Stimulated activated CD4-positive, alpha-beta T cell treated with anti-CD3 and anti-CD28 coated beads, TNF-alpha, amount 100 ng/mL, for 48 hours (primary cell): ENCODE measurements around the gene ADIPOQ.
"Not testable (repeated sequence)": the region's sequence is repeated elsewhere in the genome, so short reads cannot be mapped to it uniquely, and the experiment has no call there.

ENCODE experiments used
- DNase-seq, 3 donors: peaks; one replicate each; pipeline ENCODE4 v3.0.0-alpha.2; 2020; ENCODE audit warnings: low read depth in 3 of 3

Gene ADIPOQ

DNA sequence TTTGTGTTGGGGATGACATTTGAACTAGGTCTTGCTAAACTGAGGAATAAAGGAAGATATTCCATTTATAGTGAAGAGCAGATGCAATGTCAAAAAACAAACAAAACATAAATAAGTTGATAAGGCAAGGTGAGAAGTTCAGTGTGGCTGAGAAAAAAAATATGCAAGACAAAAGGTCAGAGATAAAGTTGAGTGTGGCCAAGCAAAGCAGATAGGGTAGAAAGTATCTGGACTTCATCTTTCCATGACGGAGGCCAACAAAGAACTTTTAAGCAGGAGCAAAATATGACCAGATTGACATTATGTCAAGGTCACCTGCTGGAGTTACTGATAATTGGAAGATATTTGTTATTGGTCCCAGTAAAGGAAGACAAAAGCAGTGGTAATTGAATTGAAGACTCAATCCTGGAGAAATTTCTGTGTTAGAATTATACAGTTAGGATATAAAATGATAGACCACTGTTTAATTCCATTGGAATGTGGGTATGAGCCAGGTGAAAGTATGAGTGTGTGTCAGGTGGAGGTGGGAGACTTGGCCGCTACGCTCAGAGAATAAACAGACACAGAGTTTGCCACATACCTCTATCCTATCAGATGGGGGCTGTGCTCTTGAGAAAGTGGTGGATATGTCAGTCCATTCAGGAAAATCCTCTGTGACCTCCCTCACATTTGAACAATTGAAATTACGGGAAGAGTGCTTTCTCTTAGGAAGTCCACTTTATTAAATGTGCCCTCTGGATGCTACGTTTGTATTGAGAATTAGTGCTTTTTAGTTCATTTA lies 28.1 kb downstream of the ADIPOQ start:
- DNase-seq: no peak

DNA sequence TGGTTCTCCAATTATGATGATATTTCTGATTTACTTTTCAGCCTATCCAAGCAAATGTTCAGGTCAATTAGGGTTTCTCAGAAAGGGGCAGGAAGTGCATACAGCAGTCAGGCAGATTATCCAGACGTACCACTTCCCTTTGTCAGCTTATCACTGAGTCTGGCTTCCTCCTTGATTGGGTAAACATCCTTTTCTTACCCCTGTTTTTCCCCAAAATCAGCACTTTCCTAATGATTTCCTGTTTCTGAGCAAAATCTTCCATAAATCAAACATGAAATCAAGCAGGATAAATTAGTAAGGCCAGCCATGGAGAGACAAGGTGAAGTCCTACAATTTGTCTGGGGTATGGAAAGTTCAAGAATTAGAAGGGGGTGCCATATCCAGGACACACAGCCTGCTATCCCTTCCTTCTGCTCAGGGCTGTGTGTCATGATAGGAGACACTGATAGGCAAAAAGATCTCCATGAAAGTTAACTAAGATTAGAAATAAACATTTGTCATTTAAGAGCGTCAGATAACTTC lies 29.0 kb downstream of the ADIPOQ start:
- no peak for DNase-seq

DNA sequence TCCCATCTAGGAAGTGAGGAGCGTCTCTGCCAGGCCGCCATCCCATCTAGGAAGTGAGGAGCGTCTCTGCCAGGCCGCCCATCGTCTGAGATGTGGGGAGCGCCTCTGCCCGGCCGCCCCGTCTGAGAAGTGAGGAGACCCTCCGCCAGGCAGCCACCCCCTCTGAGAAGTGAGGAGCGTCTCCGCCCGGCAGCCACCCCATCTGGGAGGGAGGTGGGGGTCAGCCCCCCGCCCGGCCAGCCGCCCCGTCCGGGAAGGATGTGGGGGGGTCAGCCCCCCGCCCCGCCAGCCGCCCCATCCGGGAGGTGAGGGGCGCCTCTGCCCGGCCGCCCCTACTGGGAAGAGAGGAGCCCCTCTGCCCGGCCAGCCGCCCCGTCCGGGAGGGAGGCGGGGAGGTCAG lies 31.3 kb downstream of the ADIPOQ start:
- DNase-seq: not testable (repeated sequence)

DNA sequence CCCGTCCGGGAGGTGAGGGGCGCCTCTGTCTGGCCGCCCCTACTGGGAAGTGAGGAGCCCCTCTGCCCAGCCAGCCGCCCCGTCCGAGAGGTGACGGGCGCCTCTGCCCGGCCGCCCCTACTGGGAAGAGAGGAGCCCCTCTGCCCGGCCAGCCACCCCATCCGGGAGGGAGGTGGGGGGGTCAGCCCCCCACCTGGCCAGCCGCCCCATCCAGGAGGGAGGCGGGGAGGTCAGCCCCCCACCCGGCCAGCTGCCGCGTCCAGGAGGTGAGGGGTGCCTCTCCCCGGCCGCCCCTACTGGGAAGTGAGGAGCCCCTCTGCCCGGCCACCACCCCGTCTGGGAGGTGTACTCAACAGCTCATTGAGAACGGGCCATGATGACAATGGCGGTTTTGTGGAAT lies 31.7 kb downstream of the ADIPOQ start:
- DNase-seq: not testable (repeated sequence)

DNA sequence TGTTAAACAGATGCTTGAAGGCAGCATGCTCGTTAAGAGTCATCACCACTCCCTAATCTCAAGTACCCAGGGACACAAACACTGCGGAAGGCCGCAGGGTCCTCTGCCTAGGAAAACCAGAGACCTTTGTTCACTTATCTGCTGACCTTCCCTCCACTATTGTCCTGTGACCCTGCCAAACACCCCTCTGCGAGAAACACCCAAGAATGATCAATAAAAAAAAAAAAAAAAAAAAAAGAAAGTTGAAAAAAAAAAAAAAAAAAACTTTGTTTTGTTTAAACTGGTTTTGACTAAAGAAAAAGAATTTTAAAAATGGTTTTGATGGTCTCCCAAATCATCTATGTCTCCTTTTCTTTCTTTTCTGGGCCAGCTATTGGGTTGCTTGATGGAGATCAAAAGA lies 32.3 kb downstream of the ADIPOQ start:
- DNase-seq: not testable (repeated sequence)

DNA sequence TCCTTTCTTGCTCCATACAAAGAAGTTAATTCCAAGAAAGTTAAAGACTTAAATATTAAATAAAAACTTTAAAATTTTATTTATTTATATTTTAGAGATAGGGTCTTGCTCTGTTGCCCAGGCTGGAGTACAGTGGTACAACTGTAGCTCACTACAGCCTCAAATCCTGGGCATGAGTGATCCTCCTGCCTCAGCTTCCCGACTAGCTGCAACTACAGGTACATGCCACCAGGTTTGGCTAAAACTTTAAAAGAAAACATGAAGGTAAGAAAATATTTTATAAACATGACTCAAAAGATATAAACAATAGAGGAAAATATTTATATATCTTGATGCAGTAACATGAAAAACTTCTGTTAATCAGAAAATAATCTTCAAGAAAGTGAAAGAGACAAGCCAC lies 33.2 kb downstream of the ADIPOQ start:
- no peak for DNase-seq

DNA sequence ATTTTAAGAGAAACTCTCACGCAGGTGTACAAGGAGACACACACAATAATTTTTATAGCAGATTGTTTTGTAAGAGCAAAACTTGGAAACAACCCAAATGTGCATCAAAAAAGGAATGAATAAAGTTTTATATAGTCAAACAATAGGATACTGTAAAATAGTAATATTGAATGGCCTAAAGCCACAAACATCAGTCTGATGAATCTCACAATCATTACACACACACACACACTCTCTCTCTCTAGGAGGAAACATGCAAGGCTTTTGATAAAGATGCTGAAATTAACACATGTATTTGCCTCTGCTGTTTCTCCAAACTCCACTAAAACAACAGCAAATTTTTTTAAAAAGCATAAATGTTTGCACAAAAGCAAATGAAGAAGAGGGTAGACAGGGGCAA lies 37.3 kb downstream of the ADIPOQ start:
- no peak for DNase-seq

DNA sequence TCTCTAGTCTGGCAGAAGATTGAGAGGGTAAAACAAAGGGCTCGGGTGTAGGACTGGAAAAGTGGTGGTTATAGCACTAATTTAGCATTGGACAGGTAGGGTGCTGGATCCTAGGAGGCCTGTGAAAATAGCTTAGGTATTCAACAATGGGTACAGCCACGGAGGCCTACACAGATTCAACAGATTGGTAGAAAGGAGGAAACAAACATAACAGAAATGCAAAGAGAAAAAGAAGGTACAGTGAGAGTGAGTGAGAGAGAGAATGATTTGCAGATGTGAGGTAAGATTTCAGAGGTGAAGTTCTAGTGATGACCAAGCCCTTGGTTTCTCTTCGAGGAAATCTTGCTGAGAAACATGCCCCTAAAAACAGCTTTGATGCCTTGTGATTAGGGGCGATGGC lies 37.9 kb downstream of the ADIPOQ start:
- no peak for DNase-seq

DNA sequence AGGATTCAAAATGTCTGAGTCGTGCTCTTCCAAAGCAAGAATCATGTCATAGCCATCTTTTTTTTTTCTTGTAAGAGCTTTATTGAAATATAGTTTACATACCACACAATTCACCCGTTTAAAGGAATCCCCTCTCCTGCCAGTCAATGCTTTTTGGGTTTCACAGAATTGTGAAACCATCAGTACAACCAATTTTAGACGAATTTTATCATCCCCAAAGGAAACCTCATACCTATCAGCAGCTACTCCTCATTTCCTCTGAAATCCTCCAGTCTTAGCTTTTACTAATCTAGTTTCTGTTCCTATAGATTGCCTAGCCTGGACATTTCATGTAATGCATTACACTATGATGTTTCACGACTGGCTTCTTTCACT lies 39.6 kb downstream of the ADIPOQ start:
- no peak for DNase-seq

DNA sequence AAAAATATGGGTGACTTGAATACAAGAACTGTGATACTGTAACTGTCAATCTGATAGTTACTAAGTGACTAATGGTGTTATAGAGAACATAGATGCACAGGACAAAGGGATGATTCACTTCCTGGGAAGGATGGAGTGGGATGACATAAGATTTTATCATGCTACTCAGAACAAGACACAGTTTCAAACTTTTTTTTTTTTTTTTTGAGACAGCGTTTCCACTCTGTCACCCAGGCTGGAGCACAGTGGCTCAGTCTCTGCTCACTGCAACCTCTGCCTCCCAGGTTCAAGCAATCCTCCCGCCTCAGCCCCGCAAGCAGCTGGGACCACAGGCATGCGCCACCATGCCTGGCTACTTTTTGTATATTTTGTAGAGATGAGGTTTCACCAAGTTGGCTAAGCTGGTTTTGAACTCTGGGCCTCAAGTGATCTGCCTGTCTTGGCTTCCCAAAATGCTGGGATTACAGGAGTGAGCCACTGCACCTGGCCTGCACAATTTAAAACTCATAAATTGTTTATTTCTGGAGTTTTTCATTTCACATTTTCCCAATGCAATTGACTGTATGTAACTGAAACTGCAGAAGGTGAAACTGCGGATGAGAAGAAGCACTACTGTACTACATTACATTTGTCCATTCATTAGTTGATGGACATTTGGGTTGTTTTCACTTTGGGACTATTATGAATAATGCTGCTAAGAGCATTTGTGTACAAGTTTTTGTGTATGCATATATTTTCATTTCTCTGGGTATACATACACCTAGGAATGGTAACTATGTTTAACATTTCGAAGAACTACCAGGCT lies 40.6 kb downstream of the ADIPOQ start:
- peak; percentile 39 to 57 (median 47) for DNase-seq

DNA sequence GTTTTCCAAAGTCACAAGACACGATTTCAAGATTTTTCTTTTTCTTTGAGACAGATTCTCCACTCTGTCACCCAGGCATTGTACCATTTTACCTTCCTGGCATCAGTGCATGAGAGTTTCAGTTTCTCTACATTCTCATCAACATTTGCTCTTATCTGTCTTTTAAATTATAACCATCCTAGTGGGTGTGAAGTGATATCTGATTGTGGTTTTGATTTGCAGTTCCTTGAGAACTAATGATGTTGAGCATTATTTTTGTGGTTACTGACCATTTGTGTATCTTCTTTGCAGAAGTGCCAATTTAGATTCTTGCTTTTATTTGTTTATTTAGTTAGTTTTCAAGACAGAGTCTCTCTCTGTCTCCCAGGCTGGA lies 41.2 kb downstream of the ADIPOQ start:
- no peak for DNase-seq

DNA sequence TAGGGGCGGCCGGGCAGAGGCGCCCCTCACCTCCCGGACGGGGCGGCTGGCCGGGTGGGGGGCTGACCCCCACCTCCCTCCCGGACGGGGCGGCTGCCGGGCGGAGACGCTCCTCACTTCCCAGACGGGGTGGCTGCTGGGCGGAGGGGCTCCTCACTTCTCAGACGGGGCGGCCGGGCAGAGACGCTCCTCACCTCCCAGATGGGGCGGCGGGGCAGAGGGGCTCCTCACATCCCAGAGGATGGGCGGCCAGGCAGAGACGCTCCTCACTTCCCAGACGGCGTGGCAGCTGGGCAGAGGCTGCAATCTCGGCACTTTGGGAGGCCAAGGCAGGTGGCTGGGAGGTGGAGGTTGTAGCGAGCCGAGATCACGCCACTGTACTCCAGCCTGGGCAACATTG lies 42.4 kb downstream of the ADIPOQ start:
- not testable (repeated sequence) for DNase-seq

DNA sequence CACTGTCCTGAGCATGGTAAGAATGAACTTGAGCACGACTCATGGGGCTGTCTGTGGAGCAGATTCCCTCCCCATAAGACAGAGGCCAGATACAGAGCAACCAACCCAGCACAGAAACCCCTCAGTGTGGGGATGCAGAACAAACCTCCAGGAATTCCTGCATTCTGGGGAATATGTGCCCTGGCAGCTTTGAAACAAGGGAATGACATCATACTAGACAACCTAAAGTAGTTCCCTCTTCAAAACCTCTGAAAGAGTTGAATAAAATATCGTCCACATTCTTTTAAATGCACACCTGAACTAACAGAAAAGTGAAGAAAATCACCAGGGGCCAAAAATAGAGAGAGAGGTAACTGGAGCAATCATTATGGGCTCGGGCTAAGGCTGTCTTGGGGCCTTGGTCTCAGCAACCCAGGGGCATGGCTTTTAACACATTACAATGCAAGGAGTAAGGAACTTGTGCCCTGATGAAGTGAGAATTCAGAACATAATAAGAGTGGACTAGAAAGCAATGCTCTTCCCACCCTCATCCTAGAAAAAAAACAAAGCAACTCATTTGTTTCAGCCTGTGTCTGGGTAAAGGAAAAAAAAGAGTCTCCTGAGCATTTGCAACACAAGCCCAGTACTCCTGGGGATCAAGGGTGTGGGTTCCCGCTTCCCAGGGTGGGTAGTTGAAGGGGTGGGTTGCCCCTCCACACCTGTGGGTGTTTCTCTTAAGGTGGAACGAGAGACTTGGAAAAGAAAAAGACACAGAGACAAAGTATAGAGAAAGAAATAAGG lies 43.9 kb downstream of the ADIPOQ start:
- no peak for DNase-seq

DNA sequence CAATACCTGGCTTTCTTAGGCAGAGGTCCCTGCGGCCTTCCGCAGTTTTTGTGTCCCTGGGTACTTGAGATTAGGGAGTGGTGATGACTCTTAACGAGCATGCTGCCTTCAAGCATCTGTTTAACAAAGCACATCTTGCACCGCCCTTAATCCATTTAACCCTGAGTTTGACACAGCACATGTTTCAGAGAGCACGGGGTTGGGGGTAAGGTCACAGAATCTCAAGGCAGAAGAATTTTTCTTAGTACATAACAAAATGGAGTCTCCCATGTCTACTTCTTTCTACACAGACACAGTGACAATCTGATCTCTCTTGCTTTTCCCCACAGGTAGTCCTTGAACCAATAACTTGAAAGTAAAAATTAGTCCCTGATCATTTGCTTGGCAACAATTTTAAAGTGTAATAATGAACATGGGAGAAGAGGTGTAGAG lies 45.0 kb downstream of the ADIPOQ start:
- DNase-seq: not testable (repeated sequence)

DNA sequence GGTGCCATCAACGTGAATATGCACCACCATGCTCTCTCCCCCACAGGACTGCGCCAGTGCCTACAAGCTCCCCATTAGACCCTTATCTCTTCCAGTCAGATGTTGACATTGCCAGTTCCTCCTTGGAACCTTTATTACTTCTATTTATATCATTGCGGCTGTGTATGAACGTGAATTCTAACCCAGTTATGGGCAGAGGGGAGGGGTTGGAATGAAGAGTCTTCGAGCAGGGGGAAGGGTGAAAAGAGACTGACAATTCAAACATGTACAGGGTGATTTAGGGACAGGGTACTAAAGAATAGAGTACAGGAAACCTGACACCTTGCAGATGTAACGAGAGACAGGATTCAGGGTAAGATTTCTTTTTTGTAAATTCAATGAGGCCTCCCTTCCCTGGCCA lies 46.1 kb downstream of the ADIPOQ start:
- DNase-seq: no peak

DNA sequence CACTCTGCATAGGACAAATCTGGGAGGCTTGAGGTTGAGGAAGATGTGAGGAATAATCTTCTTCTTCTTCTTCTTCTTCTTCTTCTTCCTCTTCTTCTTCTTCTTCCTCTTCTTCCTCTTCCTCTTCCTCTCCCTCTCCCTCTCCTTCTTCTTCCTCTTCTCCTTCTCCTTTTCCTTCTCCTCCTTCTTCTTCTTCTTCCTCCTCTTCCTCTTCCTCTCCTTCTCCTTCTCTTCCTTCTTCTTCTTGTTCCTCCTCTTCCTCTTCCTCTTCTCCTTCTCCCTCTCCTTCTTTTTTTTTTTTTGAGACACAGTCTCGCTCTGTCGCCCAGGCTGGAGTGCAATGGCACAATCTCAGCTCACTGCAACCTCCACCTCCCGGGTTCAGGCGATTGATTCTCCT lies 47.2 kb downstream of the ADIPOQ start:
- DNase-seq: not testable (repeated sequence)

DNA sequence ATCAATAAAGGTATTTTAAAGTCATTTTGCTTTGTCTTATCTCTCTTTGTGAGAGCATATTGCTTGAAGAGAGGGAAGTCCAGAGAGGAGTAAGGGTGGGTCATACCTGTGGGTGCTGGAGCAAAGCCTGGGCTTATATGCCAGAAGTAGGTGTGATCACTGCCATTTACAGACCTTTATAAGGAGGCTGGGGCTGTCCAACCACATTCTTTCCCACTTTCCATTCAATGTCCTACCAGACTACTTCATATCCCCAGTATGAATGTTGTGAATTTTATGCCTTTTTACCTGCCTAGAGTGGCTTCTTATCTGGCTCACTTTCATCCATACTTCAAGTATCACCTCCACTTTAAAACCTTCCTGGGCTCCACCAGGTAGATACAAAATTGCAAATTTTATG lies 48.4 kb downstream of the ADIPOQ start:
- DNase-seq: no peak

DNA sequence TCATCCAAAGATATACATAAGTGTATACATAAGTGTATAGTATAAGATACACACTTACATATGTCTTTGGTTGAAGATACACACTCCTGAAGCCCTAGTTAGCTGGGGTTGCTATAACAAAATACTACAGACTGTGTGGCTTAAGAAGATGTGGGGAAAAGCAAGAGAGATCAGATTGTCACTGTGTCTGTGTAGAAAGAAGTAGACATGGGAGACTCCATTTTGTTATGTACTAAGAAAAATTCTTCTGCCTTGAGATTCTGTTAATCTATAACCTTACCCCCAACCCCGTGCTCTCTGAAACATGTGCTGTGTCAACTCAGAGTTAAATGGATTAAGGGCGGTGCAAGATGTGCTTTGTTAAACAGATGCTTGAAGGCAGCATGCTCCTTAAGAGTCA lies 50.6 kb downstream of the ADIPOQ start:
- not testable (repeated sequence) for DNase-seq

DNA sequence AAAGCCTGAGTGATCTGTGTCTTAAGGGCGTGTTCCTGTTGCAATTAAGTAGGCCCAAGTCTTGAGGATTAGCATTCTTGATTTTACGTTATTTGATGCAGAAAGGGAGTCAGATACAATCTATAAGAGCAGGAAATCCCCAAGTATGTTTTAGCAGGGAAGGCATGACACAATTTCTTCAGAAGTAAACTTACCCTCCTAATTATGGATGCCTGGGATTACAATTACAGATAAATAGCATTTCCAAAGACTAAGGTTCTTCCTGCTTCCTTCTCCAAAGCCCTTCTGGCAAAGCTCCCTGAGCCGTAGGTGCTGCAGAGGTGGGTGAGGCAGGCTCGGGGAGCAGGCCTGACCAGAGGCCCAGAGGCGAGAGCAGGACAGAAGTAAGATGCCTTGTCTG lies 52.9 kb downstream of the ADIPOQ start:
- no peak for DNase-seq

DNA sequence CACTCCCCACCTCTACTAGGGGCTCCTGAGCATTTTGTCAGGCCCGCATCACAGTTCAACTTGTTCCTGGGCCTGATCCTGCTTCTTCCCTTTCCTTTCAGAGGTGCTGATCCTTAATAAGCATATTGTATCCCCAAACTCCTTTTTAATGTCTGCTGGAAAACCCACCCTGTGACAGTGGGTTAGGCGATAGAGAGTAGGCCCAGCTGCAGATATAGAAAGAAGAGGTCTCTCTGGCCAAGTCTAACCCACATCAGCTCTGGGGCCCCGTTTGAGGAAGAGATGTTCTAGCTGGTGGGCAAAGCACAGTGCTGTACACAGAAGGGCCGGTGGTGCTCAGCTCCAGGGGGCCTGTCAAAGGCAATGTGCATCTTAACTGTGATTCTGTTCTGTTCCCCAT lies 53.5 kb downstream of the ADIPOQ start:
- DNase-seq: no peak

DNA sequence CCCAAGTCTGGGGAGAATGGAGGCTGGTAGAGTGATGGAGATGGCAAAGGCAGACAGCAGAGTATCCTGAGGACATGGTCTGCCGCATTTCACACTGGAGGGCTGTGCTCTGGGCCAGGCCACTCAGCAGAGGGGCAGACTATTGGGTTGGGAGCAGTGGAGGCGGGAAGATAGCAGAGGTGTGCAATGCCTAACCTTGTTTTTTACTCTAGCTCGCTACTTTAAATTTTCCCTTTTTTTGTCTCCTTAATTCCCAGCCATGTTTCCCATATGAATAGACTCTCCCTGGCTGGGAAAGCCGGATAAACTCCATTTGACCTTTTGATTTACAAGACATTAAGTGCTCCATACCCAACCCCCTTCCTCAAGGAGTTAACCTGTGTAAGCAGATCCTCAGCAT lies 54.4 kb downstream of the ADIPOQ start:
- DNase-seq: no peak

DNA sequence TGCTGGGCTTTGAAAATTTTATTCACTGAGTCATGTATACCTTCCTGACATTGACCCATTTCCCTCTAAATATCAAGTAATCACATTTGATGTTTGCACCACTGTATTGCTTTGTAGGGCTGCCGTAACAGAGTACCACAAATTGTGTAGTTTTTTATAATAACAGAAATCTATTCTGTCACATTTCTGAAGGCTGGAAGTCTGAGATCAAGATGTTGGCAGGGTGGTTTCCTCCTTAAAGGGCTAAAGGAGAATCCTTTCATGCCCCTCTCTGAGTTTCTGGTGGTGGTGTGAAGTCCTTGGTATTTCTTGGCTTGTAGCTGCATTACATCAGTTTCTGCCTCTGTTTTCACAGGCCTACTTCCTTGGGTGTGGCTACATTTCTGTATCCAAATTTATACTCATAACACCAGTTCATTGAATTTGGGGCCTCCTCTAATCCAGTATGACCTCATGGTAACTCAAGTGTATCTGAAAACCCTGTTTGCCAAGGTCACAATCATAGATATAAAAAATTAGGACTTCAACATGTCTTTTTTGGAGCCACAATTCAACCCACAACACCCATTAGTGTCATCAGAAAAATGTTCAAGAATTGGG lies 58.7 kb downstream of the ADIPOQ start:
- DNase-seq: no peak
